Ishikawa (cell line): ENCODE results near the gene CALCOCO1.
A peak's percentile ranks its signal among the peaks of the same experiment; 100 is the strongest.

Source experiments
- CEBPB ChIP-seq: IDR thresholded peaks from 2 replicates; pipeline ENCODE4 v1.6.1; 2012
- CREB1 ChIP-seq: IDR thresholded peaks from 2 replicates; pipeline ENCODE4 v1.6.1; 2012; ENCODE audit warnings: low read depth
- EGR1 ChIP-seq: IDR thresholded peaks from 2 replicates; pipeline ENCODE4 v1.6.1; 2012
- EP300 ChIP-seq: IDR thresholded peaks from 2 replicates; pipeline ENCODE4 v1.6.1; 2012; ENCODE audit warnings: borderline replicate concordance
- FOXM1 ChIP-seq: IDR thresholded peaks from 2 replicates; pipeline ENCODE4 v1.6.1; 2012; ENCODE audit warnings: low read depth, borderline replicate concordance
- NFIC ChIP-seq: IDR thresholded peaks from 2 replicates; pipeline ENCODE4 v1.6.1; 2012
- RAD21 ChIP-seq: IDR thresholded peaks from 2 replicates; pipeline ENCODE4 v1.6.1; 2012; ENCODE audit warnings: low read depth
- TAF1 ChIP-seq: IDR thresholded peaks from 2 replicates; pipeline ENCODE4 v1.6.1; 2012; ENCODE audit warnings: low read depth, mild to moderate bottlenecking
- TCF12 ChIP-seq: IDR thresholded peaks from 2 replicates; pipeline ENCODE4 v1.6.1; 2012; ENCODE audit warnings: low read depth
- TEAD4 ChIP-seq: IDR thresholded peaks from 2 replicates; pipeline ENCODE4 v1.6.1; 2012
- YY1 ChIP-seq: IDR thresholded peaks from 2 replicates; pipeline ENCODE4 v1.6.1; 2012; ENCODE audit warnings: low read depth
- ZBTB7A ChIP-seq: IDR thresholded peaks from 2 replicates; pipeline ENCODE4 v1.6.1; 2012; ENCODE audit warnings: low read depth
- TF ChIP-seq, protein P1 (sequence below): IDR thresholded peaks from 2 replicates; pipeline ENCODE4 v1.6.1; 2012; ENCODE audit warnings: low read depth, mild to moderate bottlenecking
- TF ChIP-seq, protein P2 (sequence below): IDR thresholded peaks from 2 replicates; pipeline ENCODE4 v1.6.1; 2012
- TF ChIP-seq, protein P3 (sequence below): IDR thresholded peaks from 2 replicates; pipeline ENCODE4 v1.6.1; 2012

The CALCOCO1 gene

DNA sequence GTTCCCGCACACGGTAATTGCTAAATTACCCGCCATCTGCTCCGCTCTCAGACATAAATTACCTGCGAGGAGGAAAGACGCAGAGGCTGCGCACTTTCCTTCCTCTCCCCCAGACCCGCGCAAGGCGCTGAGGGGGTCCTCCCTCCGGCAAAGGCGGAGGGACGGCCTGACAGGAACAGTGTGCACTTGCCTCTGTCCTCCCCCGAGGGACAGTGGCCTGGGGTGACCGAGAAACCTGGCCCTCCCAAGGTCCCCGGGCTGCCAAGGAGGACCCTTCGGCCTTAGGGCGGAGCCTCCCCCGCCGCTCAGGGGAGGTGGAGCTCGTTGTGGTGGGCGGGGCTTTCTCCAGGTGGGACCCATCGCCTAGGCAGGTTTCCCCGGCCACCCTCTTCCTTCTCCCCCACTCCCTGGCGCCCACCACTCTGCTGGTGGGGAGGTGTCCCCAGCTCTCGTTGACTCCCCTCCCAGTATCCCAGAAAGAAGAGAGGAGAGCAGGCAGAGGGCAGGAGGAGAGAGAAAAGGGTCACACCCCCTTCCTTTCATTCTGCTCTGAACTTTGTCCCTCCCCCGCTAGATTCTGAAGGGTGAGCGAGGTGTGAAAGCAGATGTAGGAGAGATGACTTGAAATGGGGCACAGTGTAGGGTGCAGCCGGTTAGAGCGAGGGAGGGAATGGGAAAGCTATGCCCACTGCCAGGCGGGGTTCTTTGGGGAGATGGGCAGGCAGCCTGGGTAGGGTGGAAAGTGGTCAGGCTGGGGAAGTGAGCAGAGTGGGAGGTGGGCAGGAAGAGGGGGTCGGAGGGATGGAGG, 11.4 kb upstream of the CALCOCO1 start:
- TF ChIP-seq, protein P1, sequence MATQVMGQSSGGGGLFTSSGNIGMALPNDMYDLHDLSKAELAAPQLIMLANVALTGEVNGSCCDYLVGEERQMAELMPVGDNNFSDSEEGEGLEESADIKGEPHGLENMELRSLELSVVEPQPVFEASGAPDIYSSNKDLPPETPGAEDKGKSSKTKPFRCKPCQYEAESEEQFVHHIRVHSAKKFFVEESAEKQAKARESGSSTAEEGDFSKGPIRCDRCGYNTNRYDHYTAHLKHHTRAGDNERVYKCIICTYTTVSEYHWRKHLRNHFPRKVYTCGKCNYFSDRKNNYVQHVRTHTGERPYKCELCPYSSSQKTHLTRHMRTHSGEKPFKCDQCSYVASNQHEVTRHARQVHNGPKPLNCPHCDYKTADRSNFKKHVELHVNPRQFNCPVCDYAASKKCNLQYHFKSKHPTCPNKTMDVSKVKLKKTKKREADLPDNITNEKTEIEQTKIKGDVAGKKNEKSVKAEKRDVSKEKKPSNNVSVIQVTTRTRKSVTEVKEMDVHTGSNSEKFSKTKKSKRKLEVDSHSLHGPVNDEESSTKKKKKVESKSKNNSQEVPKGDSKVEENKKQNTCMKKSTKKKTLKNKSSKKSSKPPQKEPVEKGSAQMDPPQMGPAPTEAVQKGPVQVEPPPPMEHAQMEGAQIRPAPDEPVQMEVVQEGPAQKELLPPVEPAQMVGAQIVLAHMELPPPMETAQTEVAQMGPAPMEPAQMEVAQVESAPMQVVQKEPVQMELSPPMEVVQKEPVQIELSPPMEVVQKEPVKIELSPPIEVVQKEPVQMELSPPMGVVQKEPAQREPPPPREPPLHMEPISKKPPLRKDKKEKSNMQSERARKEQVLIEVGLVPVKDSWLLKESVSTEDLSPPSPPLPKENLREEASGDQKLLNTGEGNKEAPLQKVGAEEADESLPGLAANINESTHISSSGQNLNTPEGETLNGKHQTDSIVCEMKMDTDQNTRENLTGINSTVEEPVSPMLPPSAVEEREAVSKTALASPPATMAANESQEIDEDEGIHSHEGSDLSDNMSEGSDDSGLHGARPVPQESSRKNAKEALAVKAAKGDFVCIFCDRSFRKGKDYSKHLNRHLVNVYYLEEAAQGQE = no peak
- TF ChIP-seq EP300 = no peak
- no peak for TF ChIP-seq TEAD4
- TF ChIP-seq, protein P2, sequence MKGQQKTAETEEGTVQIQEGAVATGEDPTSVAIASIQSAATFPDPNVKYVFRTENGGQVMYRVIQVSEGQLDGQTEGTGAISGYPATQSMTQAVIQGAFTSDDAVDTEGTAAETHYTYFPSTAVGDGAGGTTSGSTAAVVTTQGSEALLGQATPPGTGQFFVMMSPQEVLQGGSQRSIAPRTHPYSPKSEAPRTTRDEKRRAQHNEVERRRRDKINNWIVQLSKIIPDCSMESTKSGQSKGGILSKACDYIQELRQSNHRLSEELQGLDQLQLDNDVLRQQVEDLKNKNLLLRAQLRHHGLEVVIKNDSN = no peak
- TF ChIP-seq RAD21 = no peak
- TF ChIP-seq YY1 = no peak
- TF ChIP-seq FOXM1 = no peak
- TF ChIP-seq TCF12 = no peak
- no peak for TF ChIP-seq EGR1
- no peak for TF ChIP-seq CEBPB

DNA sequence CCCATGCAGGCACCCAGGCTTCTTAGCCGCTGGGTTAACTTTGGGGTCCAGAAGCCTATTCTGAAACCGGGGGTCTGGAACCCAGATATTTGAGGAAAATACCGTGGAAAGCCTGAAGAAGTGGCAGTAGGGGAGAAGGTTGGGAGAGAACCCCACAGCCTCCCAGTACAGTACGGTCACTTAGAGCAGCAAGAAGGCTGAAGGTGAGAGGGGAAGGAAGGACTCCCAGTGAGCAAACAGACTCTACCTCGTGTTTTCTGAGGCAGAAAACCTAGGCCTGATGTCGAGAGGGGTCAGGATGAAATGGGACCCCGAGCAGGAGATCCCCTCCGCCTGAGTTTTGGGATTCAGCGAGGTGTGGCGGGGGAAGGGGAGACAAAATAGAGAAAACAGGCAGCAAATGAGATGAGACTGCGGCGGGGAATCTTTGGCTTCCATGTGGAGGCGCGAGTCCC, 10.7 kb upstream of the CALCOCO1 start:
- TF ChIP-seq ZBTB7A (no peak), YY1 (no peak), TAF1 (no peak), EP300 (no peak), TEAD4 (no peak), RAD21 (no peak), CREB1 (no peak), FOXM1 (no peak), NFIC (no peak), TCF12 (no peak), EGR1 (no peak)
- TF ChIP-seq, protein P3, sequence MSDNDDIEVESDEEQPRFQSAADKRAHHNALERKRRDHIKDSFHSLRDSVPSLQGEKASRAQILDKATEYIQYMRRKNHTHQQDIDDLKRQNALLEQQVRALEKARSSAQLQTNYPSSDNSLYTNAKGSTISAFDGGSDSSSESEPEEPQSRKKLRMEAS = no peak
- TF ChIP-seq, protein P2 = no peak
- TF ChIP-seq, protein P1 = no peak

DNA sequence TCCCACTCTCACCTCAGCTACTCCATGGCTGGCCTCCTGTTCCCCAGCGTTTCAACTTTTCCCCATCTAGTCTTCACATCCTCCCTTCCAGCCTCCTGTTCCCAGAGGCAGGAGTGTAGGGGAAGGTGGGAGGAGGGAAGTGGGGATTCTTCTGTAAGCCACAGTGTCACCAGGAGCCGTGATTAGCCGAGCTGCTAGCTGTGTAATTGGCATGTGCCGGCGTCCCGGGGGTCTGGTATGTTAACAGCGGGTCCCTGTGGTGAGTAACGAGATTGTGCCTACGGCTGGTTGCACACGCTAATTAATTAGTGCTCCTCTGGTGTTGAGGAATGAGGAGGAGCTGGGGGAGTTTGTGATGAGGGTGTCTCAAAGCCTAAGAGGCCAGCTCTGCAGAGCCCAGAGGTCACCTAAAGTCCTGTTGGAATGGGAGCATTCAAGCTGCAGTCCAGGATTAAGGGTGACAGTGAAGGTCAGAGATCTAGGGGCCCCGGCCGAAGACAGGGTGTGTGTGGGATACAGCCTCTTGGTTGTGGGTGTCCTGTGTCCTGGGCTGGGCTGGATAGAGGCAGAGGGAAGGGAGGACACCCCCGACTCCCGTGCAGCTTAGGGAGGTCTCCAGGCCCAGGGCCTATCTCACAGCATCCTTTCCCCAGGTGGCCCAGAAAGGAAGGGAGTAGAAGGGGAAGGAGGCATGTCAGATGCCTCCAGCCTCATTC, 10.0 kb upstream of the CALCOCO1 start:
- TF ChIP-seq, protein P3 = no peak
- TF ChIP-seq TCF12 (0 out of 2 replicates have a peak, but pooled peaks have one; percentile 40), CEBPB (no peak), NFIC (no peak), CREB1 (no peak), ZBTB7A (no peak), TEAD4 (peak; percentile 66)

DNA sequence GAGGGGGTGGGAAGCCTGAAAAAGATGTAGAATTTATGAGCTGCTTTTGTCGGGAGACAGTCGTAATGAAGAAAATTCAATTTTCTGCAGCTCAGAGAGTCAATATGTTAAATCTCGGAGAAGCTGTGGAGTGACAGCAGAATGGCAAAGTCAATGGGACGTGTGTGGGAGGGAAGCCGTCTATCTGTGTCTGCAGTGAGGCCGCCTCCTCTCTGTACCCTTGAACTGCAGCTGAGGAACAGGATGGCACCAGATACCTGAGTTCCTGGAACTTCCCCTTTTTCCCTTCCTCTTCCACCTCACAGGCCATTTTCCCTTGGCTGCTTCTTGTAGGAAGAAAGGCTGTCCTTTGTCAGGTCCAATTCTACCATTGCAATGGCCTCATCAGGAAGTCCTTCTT, 9.3 kb upstream of the CALCOCO1 start:
- TF ChIP-seq TAF1 (no peak), CEBPB (no peak), TCF12 (no peak), YY1 (no peak), RAD21 (no peak), ZBTB7A (no peak), EP300 (no peak), EGR1 (no peak), FOXM1 (no peak), TEAD4 (no peak), CREB1 (no peak), NFIC (no peak)
- TF ChIP-seq, protein P1 = no peak
- TF ChIP-seq, protein P3 = no peak
- TF ChIP-seq, protein P2 = no peak
